Parathyroid adenoma (tissue), 2 donors: Measurements from ENCODE around the gene UCN2.

Source experiments
- H2AFZ ChIP-seq: fragments of 300-600 bp; sonication (generic); one replicate; pipeline ENCODE4 v1.7.0; 2017; ENCODE audit warnings: antibody characterized with exemption, mild to moderate bottlenecking
- H3K27ac ChIP-seq: fragments of 300-600 bp; sonication (generic); one replicate; pipeline ENCODE4 v1.7.0; 2017
- H3K27me3 ChIP-seq: fragments of 300-600 bp; sonication (generic); one replicate; pipeline ENCODE4 v1.7.0; 2017; ENCODE audit warnings: low read length; ENCODE audit not compliant: control insufficient read depth, insufficient read depth
- H3K36me3 ChIP-seq: fragments of 300-600 bp; sonication (generic); one replicate; pipeline ENCODE4 v1.7.0; 2017; ENCODE audit warnings: low read length; ENCODE audit not compliant: control insufficient read depth, insufficient read depth
- H3K4me1 ChIP-seq: fragments of 300-600 bp; sonication (generic); one replicate; pipeline ENCODE4 v1.7.0; 2017; ENCODE audit warnings: control low read depth
- H3K4me2 ChIP-seq: fragments of 300-600 bp; sonication (generic); one replicate; pipeline ENCODE4 v1.7.0; 2017; ENCODE audit warnings: low read length
- H3K4me3 ChIP-seq: fragments of 300-600 bp; sonication (generic); one replicate; pipeline ENCODE4 v1.7.0; 2017; ENCODE audit warnings: low read depth, low read length
- H3K79me2 ChIP-seq: fragments of 300-600 bp; sonication (generic); one replicate; pipeline ENCODE4 v1.7.0; 2017; ENCODE audit warnings: control low read depth
- H3K9ac ChIP-seq: fragments of 300-600 bp; sonication (generic); one replicate; pipeline ENCODE4 v1.7.0; 2017; ENCODE audit warnings: mild to moderate bottlenecking
- H3K9me3 ChIP-seq: fragments of 300-600 bp; sonication (generic); one replicate; pipeline ENCODE4 v1.7.0; 2017; ENCODE audit warnings: low read length; ENCODE audit not compliant: control insufficient read depth
- CTCF ChIP-seq: fragments of 300-600 bp; sonication (generic); IDR thresholded peaks from one replicate; pipeline ENCODE4 v1.7.0; 2017; ENCODE audit warnings: antibody characterized with exemption, mild to moderate bottlenecking
- donor health status: primary hyperparathyroidism.

UCN2 gene

DNA sequence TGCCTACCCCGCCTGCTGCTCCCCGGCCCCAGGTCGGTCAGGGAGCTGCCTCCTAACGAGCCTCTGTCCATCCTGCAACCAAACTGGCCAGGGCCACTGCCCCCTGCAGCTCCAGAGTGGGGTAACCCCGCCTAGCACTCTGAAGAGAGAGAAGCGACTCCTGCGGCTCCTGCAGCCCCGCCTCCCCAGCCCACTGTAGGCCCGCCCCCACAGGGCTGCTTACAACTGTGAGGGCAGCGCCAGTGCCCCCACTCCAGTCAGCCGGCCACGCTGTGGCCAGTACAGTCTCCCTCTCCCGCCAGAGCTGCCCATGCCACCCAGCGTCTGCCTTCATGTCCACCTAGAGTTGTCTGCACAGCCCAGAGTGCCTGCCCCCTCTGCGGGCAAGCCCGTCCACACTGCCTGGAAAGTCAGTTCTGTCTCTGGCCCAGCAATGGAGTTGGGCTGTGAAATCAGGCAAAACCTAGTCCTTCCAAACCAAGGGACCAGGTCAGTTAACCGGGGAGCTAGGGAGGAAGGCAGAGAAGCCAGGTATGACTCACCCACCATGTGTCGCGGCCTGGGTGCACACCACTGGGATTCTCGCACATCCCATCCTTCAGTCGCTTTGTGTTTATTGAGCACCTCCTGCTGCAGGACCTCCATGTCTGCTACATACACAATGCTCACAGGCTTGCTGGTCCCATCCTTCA, 2.4 kb downstream of the UCN2 start:
- H3K27me3 ChIP-seq: no peaks in the 10 kb centered on the region
- peak overlapping the region; percentile 22 for H3K4me2 ChIP-seq
- peak overlapping the region; percentile 83 for H2AFZ ChIP-seq
- no peaks in the 10 kb centered on the region for H3K79me2 ChIP-seq
- no peak overlapping the region for H3K4me3 ChIP-seq
- no peaks in the 10 kb centered on the region for H3K36me3 ChIP-seq
- peaks cover 14% of the 10 kb centered on the region for H3K4me1 ChIP-seq
- H3K9ac ChIP-seq: no peak overlapping the region
- TF ChIP-seq CTCF: peak; percentile 34
- H3K9me3 ChIP-seq: no peaks in the 10 kb centered on the region
- H3K27ac ChIP-seq: no peak overlapping the region

- Histone ChIP-seq H3K9me3 (no peaks in the 10 kb centered on the region), H2AFZ (peak overlapping the region; percentile 83), H3K4me2 (peak overlapping the region; percentile 22), H3K27me3 (no peaks in the 10 kb centered on the region), H3K79me2 (no peaks in the 10 kb centered on the region), H3K27ac (peak overlapping the region; percentile 24), H3K36me3 (no peaks in the 10 kb centered on the region), H3K9ac (no peak overlapping the region), H3K4me1 (peaks cover 19% of the 10 kb centered on the region), H3K4me3 (no peak overlapping the region)
- TF ChIP-seq CTCF: no peak
These were observed 2.9 kb downstream of the UCN2 start for GRCh38 chr3:48560648-48561018.

DNA sequence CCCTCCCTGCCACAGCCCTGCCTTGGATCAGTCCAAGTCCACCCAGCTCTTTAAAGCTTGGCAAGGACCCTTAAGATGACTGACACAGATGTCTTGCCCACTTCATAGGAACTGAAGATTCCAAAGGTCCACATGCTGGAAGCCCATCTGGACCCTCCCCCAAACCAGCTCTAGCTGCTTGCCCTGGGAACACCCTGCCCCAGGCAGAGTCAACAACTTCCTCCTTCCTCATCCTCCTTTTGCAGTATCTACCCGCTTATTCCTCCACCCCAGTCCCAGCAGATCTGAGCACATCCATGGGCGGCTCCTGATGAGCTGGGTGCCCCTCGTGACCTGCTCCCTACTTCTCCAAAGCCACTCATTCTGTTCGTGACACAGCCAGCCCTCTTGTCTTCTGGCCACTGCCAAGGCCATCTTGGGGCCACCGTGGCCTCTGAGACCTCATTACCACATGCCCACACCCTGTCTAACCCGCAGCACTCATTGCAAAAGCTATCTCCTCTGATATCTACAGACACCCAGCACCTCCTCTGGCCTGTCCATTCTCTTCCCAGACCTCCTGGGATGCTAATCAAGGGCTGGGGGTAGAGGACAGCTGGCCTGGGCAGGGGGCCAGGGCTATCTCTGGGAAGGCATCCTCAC, 5.0 kb downstream of the UCN2 start:
- H3K27ac ChIP-seq: peak overlapping the region; percentile 20
- TF ChIP-seq CTCF: no peak
- H3K4me3 ChIP-seq: no peak overlapping the region
- H3K9ac ChIP-seq: no peak overlapping the region
- H3K4me1 ChIP-seq: peaks cover 19% of the 10 kb centered on the region
- H3K27me3 ChIP-seq: no peaks in the 10 kb centered on the region
- H3K79me2 ChIP-seq: no peaks in the 10 kb centered on the region
- H3K4me2 ChIP-seq: no peak overlapping the region
- H3K9me3 ChIP-seq: no peaks in the 10 kb centered on the region
- no peaks in the 10 kb centered on the region for H3K36me3 ChIP-seq
- H2AFZ ChIP-seq: no peak overlapping the region

- Histone ChIP-seq H3K27me3 (no peaks in the 10 kb centered on the region), H3K27ac (peak within 1 kb of the TSS; percentile 50), H3K79me2 (peaks cover 2% of the 10 kb centered on the region), H3K4me3 (peak within 1 kb of the TSS; percentile 61), H3K9ac (no peak within 1 kb of the TSS), H3K4me1 (peaks cover 28% of the 10 kb centered on the region), H3K4me2 (peak within 1 kb of the TSS; percentile 79), H3K36me3 (no peaks in the 10 kb centered on the region), H3K9me3 (no peaks in the 10 kb centered on the region), H2AFZ (peak within 1 kb of the TSS; percentile 86)
- no peak for TF ChIP-seq CTCF
These were observed 6.6 kb downstream of the UCN2 start, which contains the start of gene PFKFB4 for GRCh38 chr3:48556796-48557626. TSS of gene PFKFB4 (minus strand) at chr3:48556803. CDS start at chr3:48556777, 26 bp downstream.
